Measurements from ENCODE around the gene EIF2AK3. TPM values are rescaled to one million over a fixed set of nuclear protein-coding genes. Genes with fewer than 3 reads are reported as not detected.

EIF2AK3 gene
- total and polyA plus RNA-seq, 2 of the 8 experiments (the other 6 are each of a cell fraction or from before 2014, with no cell fraction given): 5.8 to 22.8 TPM

- H2BK120ac ChIP-seq (replicated peaks; ENCODE audit: low read depth, low read length): no peak overlapping the region
- H3K79me2 ChIP-seq (ENCODE audit: control insufficient read depth in 1 of 2, insufficient read depth in 2 of 2, low read length in 2 of 2): no peaks in the 10 kb centered on the region
- no peak overlapping the region for H4K91ac ChIP-seq (replicated peaks; ENCODE audit: insufficient read length, low read length)
- no peaks in the 10 kb centered on the region for H3K27me3 ChIP-seq (replicated peaks in 1 of 4; ENCODE audit: control insufficient read depth in 3 of 4, extremely low read depth in 1 of 4, insufficient read depth in 3 of 4, low read length in 3 of 4)
- H3K27ac ChIP-seq (ENCODE audit: low read depth, low read length): no peak overlapping the region
- H2BK20ac ChIP-seq (ENCODE audit: low read length): no peak overlapping the region
- H2AFZ ChIP-seq (ENCODE audit: low read length): no peak overlapping the region
- DNase-seq (ENCODE audit: low read depth in 1 of 2, low spot score in 2 of 2) (no peak), FAIRE-seq (no peak)
- no peaks in the 10 kb centered on the region for H4K20me1 ChIP-seq (replicated peaks in 1 of 2; ENCODE audit: control insufficient read depth in 1 of 2, insufficient read depth in 2 of 2, low read length in 2 of 2)
- H3K4me2 ChIP-seq (ENCODE audit: insufficient read depth in 1 of 2, low read depth in 2 of 2, low read length in 2 of 2): no peak overlapping the region
- no peak overlapping the region for H3K18ac ChIP-seq (ENCODE audit: extremely low read depth, low read length)
- CTCF ChIA-PET (ENCODE audit: partially characterized antibody): interaction anchor here (0.6 to 13.6 kb wide), 21 partner anchors 8 to 478 kb away, joined by 3 to 306 read pairs (median 6); no protein-coding TSS in a partner anchor
- no peaks in the 10 kb centered on the region; a peak in 1 of 7 replicates for H3K4me1 ChIP-seq (replicated peaks in 1 of 4; ENCODE audit: control insufficient read depth in 3 of 4, insufficient read depth in 4 of 4, low read length in 3 of 4)
- no peak overlapping the region for H2BK12ac ChIP-seq (ENCODE audit: low read depth, low read length)
- no peak overlapping the region for H3K9ac ChIP-seq (replicated peaks in 1 of 4; ENCODE audit: extremely low read depth in 1 of 4, low read depth in 3 of 4, low read length in 3 of 4)
- no peaks in the 10 kb centered on the region for H3K23me2 ChIP-seq (ENCODE audit: low read depth, low read length)
- H2BK15ac ChIP-seq (ENCODE audit: low read length): 0 out of 2 replicates have a peak overlapping the region, but pooled peaks have one; percentile 46
- no peak overlapping the region for H3K14ac ChIP-seq (ENCODE audit: insufficient read length)
- H3K23ac ChIP-seq (ENCODE audit: insufficient read length): no peak overlapping the region
- H3K4me3 ChIP-seq (ENCODE audit: extremely low read depth in 1 of 4, insufficient read depth in 2 of 4, low read depth in 3 of 4, low read length in 4 of 4): no peak overlapping the region
- WGBS, 2 experiments (ENCODE audit: extremely low coverage in 1 of 2, insufficient coverage in 1 of 2, insufficient read length in 1 of 2, insufficient replicate concordance in 2 of 2, low coverage in 1 of 2, low lambda C conversion rate in 2 of 2, missing lambda C conversion rate in 1 of 2): 86% methylated on average over 2 of the region's 2 CpGs; no CpG with 5 or more reads in 1 of the 2 experiments
- no peak overlapping the region for H3K4ac ChIP-seq (replicated peaks; ENCODE audit: insufficient read length, low read depth, low read length)
- H2AK5ac ChIP-seq (ENCODE audit: low read depth, low read length): no peak overlapping the region
- H3K79me1 ChIP-seq (ENCODE audit: low read depth, low read length): no peaks in the 10 kb centered on the region
- H4K8ac ChIP-seq (ENCODE audit: extremely low read depth, insufficient read depth, low read length): no peak overlapping the region
- H3K36me3 ChIP-seq (ENCODE audit: control insufficient read depth in 2 of 4, insufficient read depth in 4 of 4, low read length in 3 of 4): no peaks in the 10 kb centered on the region
- H2BK5ac ChIP-seq (ENCODE audit: low read depth, low read length): no peak overlapping the region
- H4K5ac ChIP-seq (ENCODE audit: insufficient read length, low read depth, low read length): no peak overlapping the region
- no peak overlapping the region for H3K56ac ChIP-seq (replicated peaks; ENCODE audit: insufficient read length, low read depth, low read length)
- POLR2A ChIA-PET (ENCODE audit: partially characterized antibody): no interaction called here
- no peaks in the 10 kb centered on the region for H3K9me3 ChIP-seq (ENCODE audit: insufficient read depth in 2 of 2, low read depth in 1 of 2, low read length in 1 of 2)
- TF ChIP-seq SUZ12 (IDR thresholded peaks at IDR 0.05; ENCODE audit: low read length): no peak
Measured at GRCh38 chr2:88668862-88669261, 41.6 kb upstream of the EIF2AK3 start.

Measured in H1 (cell line).